OCI-LY7 (cell line): Measurements from ENCODE around the gene RTN4R. TPM values are rescaled to one million over a fixed set of nuclear protein-coding genes. Genes with fewer than 3 reads are reported as not detected.
A peak's percentile ranks its signal among the peaks of the same experiment; 100 is the strongest.

Source experiments
- BruUV-seq: library from RNA; stranded (reverse); fragments of 400-500 nt; replicated peaks from 2 replicates; lab custom pipeline; 2021; lab: Mats Ljungman, UMichigan
- CTCF ChIA-PET: fragments of 300-600 bp; sonication (Branson Sonifier 250); formaldehyde crosslinking; loops from one replicate; lab custom pipeline; 2022; ENCODE audit warnings: antibody characterized with exemption; ENCODE audit not compliant: unreplicated experiment; lab: Charles Lee
- POLR2A ChIA-PET: fragments of 300-600 bp; sonication (Branson Sonifier 250); formaldehyde crosslinking; loops from one replicate; lab custom pipeline; 2022; ENCODE audit warnings: antibody characterized with exemption; lab: Charles Lee
- DNase-seq: peaks from one replicate; pipeline ENCODE4 v3.0.0-alpha.2; 2015; ENCODE audit warnings: low spot score
- H2AFZ ChIP-seq: fragments of 200-600 bp; sonication (generic), shearing (Covaris generic); 2 replicates; pipeline ENCODE4 v1.6.1; 2014; ENCODE audit warnings: mild to moderate bottlenecking, antibody characterized with exemption, low read length, moderate library complexity
- H3K27ac ChIP-seq: fragments of 200-600 bp; sonication (generic); 2 replicates; pipeline ENCODE4 v1.5.1; 2014; ENCODE audit warnings: mixed run types, low read depth, mild to moderate bottlenecking, moderate library complexity, low read length, inconsistent platforms; ENCODE audit not compliant: poor library complexity, severe bottlenecking
- H3K36me3 ChIP-seq: fragments of 200-600 bp; sonication (generic); 2 replicates; pipeline ENCODE4 v1.6.1; 2014; ENCODE audit warnings: mild to moderate bottlenecking, antibody characterized with exemption, low read length, moderate library complexity, mixed read lengths; ENCODE audit not compliant: insufficient read depth
- H3K4me1 ChIP-seq: fragments of 200-600 bp; sonication (generic); 2 replicates; pipeline ENCODE4 v1.5.1; 2014; ENCODE audit warnings: mild to moderate bottlenecking, low read length; ENCODE audit not compliant: insufficient read depth, poor library complexity, severe bottlenecking
- H3K4me2 ChIP-seq: fragments of 200-600 bp; sonication (generic); 2 replicates; pipeline ENCODE4 v1.6.1; 2014; ENCODE audit warnings: mild to moderate bottlenecking, low read length
- H3K4me3 ChIP-seq: fragments of 200-600 bp; sonication (generic); 2 replicates; pipeline ENCODE4 v1.5.1; 2014; ENCODE audit warnings: mild to moderate bottlenecking, low read depth, low read length; ENCODE audit not compliant: poor library complexity, severe bottlenecking
- H3K79me2 ChIP-seq: fragments of 200-600 bp; sonication (generic); 2 replicates; pipeline ENCODE4 v1.6.1; 2016; ENCODE audit warnings: low read depth, mild to moderate bottlenecking, low read length, moderate library complexity, mixed read lengths; ENCODE audit not compliant: insufficient read depth
- H3K9me2 ChIP-seq: fragments of 200-600 bp; sonication (generic); 2 replicates; pipeline ENCODE4 v1.6.1; 2016; ENCODE audit warnings: mild to moderate bottlenecking, low read length, mixed read lengths; ENCODE audit not compliant: insufficient read depth
- H3K9me3 ChIP-seq: fragments of 200-600 bp; sonication (generic); 2 replicates; pipeline ENCODE4 v1.6.1; 2014; ENCODE audit warnings: mild to moderate bottlenecking, mixed run types, low read length, mixed read lengths
- H4K20me1 ChIP-seq: fragments of 200-600 bp; sonication (generic); 2 replicates; pipeline ENCODE4 v1.6.1; 2014; ENCODE audit warnings: mild to moderate bottlenecking, antibody characterized with exemption, low read length, moderate library complexity, mixed read lengths; ENCODE audit not compliant: insufficient read depth
- CTCF ChIP-seq: fragments of 200-600 bp; sonication (generic); conservative IDR thresholded peaks from 2 replicates; pipeline ENCODE4 v1.5.1; 2014; ENCODE audit warnings: mild to moderate bottlenecking, antibody characterized with exemption, low read length, moderate library complexity, mixed read lengths
- EZH2phosphoT487 ChIP-seq: fragments of 200-600 bp; sonication (generic); IDR thresholded peaks from 2 replicates; pipeline ENCODE4 v1.6.1; 2018; ENCODE audit warnings: low read depth, borderline replicate concordance, mild to moderate bottlenecking, mixed run types, antibody characterized with exemption, low read length, moderate library complexity, mixed read lengths
- intact Hi-C: fragments of 100-400 bp; cut with micrococcal nuclease; formaldehyde crosslinking; loops from one replicate; pipeline ENCODE4 v1.10.0; 2022; ENCODE audit not compliant: unreplicated experiment
- total RNA-seq, 2 experiments: library from RNA; depleted of rRNA in 1 of 2; stranded (reverse); fragments of >200 nt in 1 of 2; shearing (Covaris generic) in 1 of 2; gene quantifications; 2 replicates each; pipeline ENCODE4 v1.2.3, GENCODE V29; 2014 to 2022

The RTN4R gene
- total RNA-seq, 2 experiments from 2014 or later, result not detected

- H3K4me1 ChIP-seq, result peaks cover 15% of the 10 kb centered on the region
- ChIA-PET CTCF (interaction anchor here (0.5 kb wide), 1 partner anchor 14 kb away, joined by 3 read pairs; no protein-coding TSS in a partner anchor), POLR2A (interaction anchor here (0.7 kb wide), 1 partner anchor 247 kb away, joined by 3 read pairs; no protein-coding TSS in a partner anchor)
- peak overlapping the region; percentile 79 for H3K4me3 ChIP-seq
- H3K79me2 ChIP-seq, result no peaks in the 10 kb centered on the region
- intact Hi-C loops, result no loop called here
- H2AFZ ChIP-seq, result peak overlapping the region; percentile 85; the same call in 1 of the 2 replicates
- TF ChIP-seq CTCF, result no peak
- TF ChIP-seq EZH2phosphoT487, result no peak
- H3K27ac ChIP-seq, result peak overlapping the region; percentile 26
- BruUV-seq, result no TSS peak
- no peaks in the 10 kb centered on the region for H3K9me3 ChIP-seq
- H3K36me3 ChIP-seq, result no peaks in the 10 kb centered on the region
- peak; percentile 82 for DNase-seq
- H4K20me1 ChIP-seq, result no peaks in the 10 kb centered on the region
- no peaks in the 10 kb centered on the region for H3K9me2 ChIP-seq
- peak overlapping the region; percentile 91 for H3K4me2 ChIP-seq
Observed at GRCh38 chr22:20205964-20206708, 62.0 kb downstream of the RTN4R start.

GRCh38 chr22:20205464-20205963 is 62.6 kb downstream of the RTN4R start:
- Histone ChIP-seq H3K36me3 (no peaks in the 10 kb centered on the region), H3K4me3 (no peak overlapping the region), H3K4me1 (peaks cover 15% of the 10 kb centered on the region), H2AFZ (peak overlapping the region; percentile 85; the same call in 1 of the 2 replicates), H3K27ac (no peak overlapping the region), H3K9me2 (no peaks in the 10 kb centered on the region), H3K79me2 (no peaks in the 10 kb centered on the region), H3K9me3 (no peaks in the 10 kb centered on the region), H4K20me1 (no peaks in the 10 kb centered on the region), H3K4me2 (peak overlapping the region; percentile 91)
- intact Hi-C loops, result no loop called here
- TF ChIP-seq EZH2phosphoT487 (no peak), CTCF (no peak)
- BruUV-seq, result no TSS peak
- DNase-seq, result no peak
- ChIA-PET POLR2A (interaction anchor here (0.7 kb wide), 1 partner anchor 247 kb away, joined by 3 read pairs; no protein-coding TSS in a partner anchor), CTCF (interaction anchor here (0.5 kb wide), 1 partner anchor 13 kb away, joined by 3 read pairs; no protein-coding TSS in a partner anchor)
